ENCODE results near the gene TAL1.
"Not testable (repeated sequence)": the region's sequence is repeated elsewhere in the genome, so short reads cannot be mapped to it uniquely, and the experiment has no call there.

The TAL1 gene

GRCh38 chr1:47232187-47232874 lies at the start of gene TAL1:
Gene TAL1, minus strand, starts transcription at chr1:47232225. Its CDS starts 6,337 bp downstream, at chr1:47225888.
- H3K9ac ChIP-seq (ENCODE audit: low read length) = no peak within 1 kb of the TSS
- H3K9me3 ChIP-seq (ENCODE audit: low read length) = no peaks in the 10 kb centered on the region
- H2AFZ ChIP-seq (ENCODE audit: low read length) = no peak within 1 kb of the TSS
- H3K27ac ChIP-seq (ENCODE audit: low read depth, low read length, poor library complexity, severe bottlenecking) = no peak within 1 kb of the TSS
- H3K27me3 ChIP-seq (ENCODE audit: insufficient read depth, low read length) = no peaks in the 10 kb centered on the region; the same call in 1 of the 2 replicates
- TF ChIP-seq EZH2 (IDR thresholded peaks at IDR 0.05; ENCODE audit: borderline replicate concordance, low read length) = no peak
- TF ChIP-seq, protein P1, sequence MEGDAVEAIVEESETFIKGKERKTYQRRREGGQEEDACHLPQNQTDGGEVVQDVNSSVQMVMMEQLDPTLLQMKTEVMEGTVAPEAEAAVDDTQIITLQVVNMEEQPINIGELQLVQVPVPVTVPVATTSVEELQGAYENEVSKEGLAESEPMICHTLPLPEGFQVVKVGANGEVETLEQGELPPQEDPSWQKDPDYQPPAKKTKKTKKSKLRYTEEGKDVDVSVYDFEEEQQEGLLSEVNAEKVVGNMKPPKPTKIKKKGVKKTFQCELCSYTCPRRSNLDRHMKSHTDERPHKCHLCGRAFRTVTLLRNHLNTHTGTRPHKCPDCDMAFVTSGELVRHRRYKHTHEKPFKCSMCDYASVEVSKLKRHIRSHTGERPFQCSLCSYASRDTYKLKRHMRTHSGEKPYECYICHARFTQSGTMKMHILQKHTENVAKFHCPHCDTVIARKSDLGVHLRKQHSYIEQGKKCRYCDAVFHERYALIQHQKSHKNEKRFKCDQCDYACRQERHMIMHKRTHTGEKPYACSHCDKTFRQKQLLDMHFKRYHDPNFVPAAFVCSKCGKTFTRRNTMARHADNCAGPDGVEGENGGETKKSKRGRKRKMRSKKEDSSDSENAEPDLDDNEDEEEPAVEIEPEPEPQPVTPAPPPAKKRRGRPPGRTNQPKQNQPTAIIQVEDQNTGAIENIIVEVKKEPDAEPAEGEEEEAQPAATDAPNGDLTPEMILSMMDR (IDR thresholded peaks at IDR 0.05; ENCODE audit: low read length) = no peak
- H3K9me2 ChIP-seq (ENCODE audit: low read depth, low read length) = no peaks in the 10 kb centered on the region
- H3K4me2 ChIP-seq (ENCODE audit: low read length) = no peak within 1 kb of the TSS
- no peaks in the 10 kb centered on the region for H3K36me3 ChIP-seq (ENCODE audit: insufficient read depth, low read length)
- no peaks in the 10 kb centered on the region for H3F3A ChIP-seq (ENCODE audit: insufficient read depth, low read length)
- H3K4me3 ChIP-seq (ENCODE audit: low read depth, low read length, poor library complexity, severe bottlenecking) = no peak within 1 kb of the TSS
- no peaks in the 10 kb centered on the region for H3K79me2 ChIP-seq (ENCODE audit: insufficient read depth, low read length)
- no peaks in the 10 kb centered on the region for H3K4me1 ChIP-seq (ENCODE audit: insufficient read depth, low read length, severe bottlenecking)
- no peaks in the 10 kb centered on the region for H4K20me1 ChIP-seq (ENCODE audit: insufficient read depth, low read length)

- H3K79me2 ChIP-seq (ENCODE audit: insufficient read depth, low read length) = peaks cover 12% of the 10 kb centered on the region; the same call in 1 of the 2 replicates
- no peaks in the 10 kb centered on the region for H3K27me3 ChIP-seq (ENCODE audit: insufficient read depth, low read length)
- no peak overlapping the region for H3K4me2 ChIP-seq (ENCODE audit: low read length)
- no peak for TF ChIP-seq EZH2 (IDR thresholded peaks at IDR 0.05; ENCODE audit: borderline replicate concordance, low read length)
- TF ChIP-seq, protein P1 (IDR thresholded peaks at IDR 0.05; ENCODE audit: low read length) = no peak
- no peak overlapping the region for H3K27ac ChIP-seq (ENCODE audit: low read depth, low read length, poor library complexity, severe bottlenecking)
- no peaks in the 10 kb centered on the region for H3K9me3 ChIP-seq (ENCODE audit: low read length)
- 0 out of 2 replicates have a peak, but pooled peaks cover 4% of the 10 kb centered on the region for H3F3A ChIP-seq (ENCODE audit: insufficient read depth, low read length)
- H3K36me3 ChIP-seq (ENCODE audit: insufficient read depth, low read length) = peaks cover 85% of the 10 kb centered on the region
- no peaks in the 10 kb centered on the region for H3K9me2 ChIP-seq (ENCODE audit: low read depth, low read length)
- no peaks in the 10 kb centered on the region for H3K4me1 ChIP-seq (ENCODE audit: insufficient read depth, low read length, severe bottlenecking)
- no peak overlapping the region for H2AFZ ChIP-seq (ENCODE audit: low read length)
- no peaks in the 10 kb centered on the region for H4K20me1 ChIP-seq (ENCODE audit: insufficient read depth, low read length)
- H3K4me3 ChIP-seq (ENCODE audit: low read depth, low read length, poor library complexity, severe bottlenecking) = no peak overlapping the region
- H3K9ac ChIP-seq (ENCODE audit: low read length) = no peak overlapping the region
These were observed 48.1 kb upstream of the TAL1 start for GRCh38 chr1:47280142-47280541.

GRCh38 chr1:47276850-47277249 lies 44.8 kb upstream of the TAL1 start:
- Histone ChIP-seq H3K4me3 (ENCODE audit: low read depth, low read length, poor library complexity, severe bottlenecking) (no peak overlapping the region), H2AFZ (ENCODE audit: low read length) (no peak overlapping the region), H3K4me1 (ENCODE audit: insufficient read depth, low read length, severe bottlenecking) (no peaks in the 10 kb centered on the region), H3K36me3 (ENCODE audit: insufficient read depth, low read length) (peaks cover 74% of the 10 kb centered on the region), H3K9me2 (ENCODE audit: low read depth, low read length) (no peaks in the 10 kb centered on the region), H3K9ac (ENCODE audit: low read length) (no peak overlapping the region), H4K20me1 (ENCODE audit: insufficient read depth, low read length) (no peaks in the 10 kb centered on the region), H3F3A (ENCODE audit: insufficient read depth, low read length) (0 out of 2 replicates have a peak, but pooled peaks cover 4% of the 10 kb centered on the region), H3K79me2 (ENCODE audit: insufficient read depth, low read length) (peaks cover 12% of the 10 kb centered on the region; the same call in 1 of the 2 replicates), H3K27me3 (ENCODE audit: insufficient read depth, low read length) (no peaks in the 10 kb centered on the region), H3K27ac (ENCODE audit: low read depth, low read length, poor library complexity, severe bottlenecking) (no peak overlapping the region), H3K4me2 (ENCODE audit: low read length) (no peak overlapping the region), H3K9me3 (ENCODE audit: low read length) (no peaks in the 10 kb centered on the region)
- TF ChIP-seq, protein P1 (IDR thresholded peaks at IDR 0.05; ENCODE audit: low read length) = no peak
- no peak for TF ChIP-seq EZH2 (IDR thresholded peaks at IDR 0.05; ENCODE audit: borderline replicate concordance, low read length)

GRCh38 chr1:47275811-47276210 lies 43.8 kb upstream of the TAL1 start:
- not testable (repeated sequence) for H3F3A ChIP-seq (ENCODE audit: insufficient read depth, low read length); H3K9ac ChIP-seq (ENCODE audit: low read length); H3K9me3 ChIP-seq (ENCODE audit: low read length); H3K4me3 ChIP-seq (ENCODE audit: low read depth, low read length, poor library complexity, severe bottlenecking); H4K20me1 ChIP-seq (ENCODE audit: insufficient read depth, low read length); H3K4me1 ChIP-seq (ENCODE audit: insufficient read depth, low read length, severe bottlenecking); H2AFZ ChIP-seq (ENCODE audit: low read length); H3K9me2 ChIP-seq (ENCODE audit: low read depth, low read length); H3K27me3 ChIP-seq (ENCODE audit: insufficient read depth, low read length); H3K4me2 ChIP-seq (ENCODE audit: low read length); H3K27ac ChIP-seq (ENCODE audit: low read depth, low read length, poor library complexity, severe bottlenecking)
- H3K36me3 ChIP-seq (ENCODE audit: insufficient read depth, low read length) = peaks cover 74% of the 10 kb centered on the region
- peaks cover 12% of the 10 kb centered on the region; the same call in 1 of the 2 replicates for H3K79me2 ChIP-seq (ENCODE audit: insufficient read depth, low read length)

- not testable (repeated sequence) for H3F3A ChIP-seq (ENCODE audit: insufficient read depth, low read length); H3K79me2 ChIP-seq (ENCODE audit: insufficient read depth, low read length); H3K27me3 ChIP-seq (ENCODE audit: insufficient read depth, low read length); H4K20me1 ChIP-seq (ENCODE audit: insufficient read depth, low read length); H3K4me1 ChIP-seq (ENCODE audit: insufficient read depth, low read length, severe bottlenecking); H2AFZ ChIP-seq (ENCODE audit: low read length); H3K27ac ChIP-seq (ENCODE audit: low read depth, low read length, poor library complexity, severe bottlenecking); H3K4me3 ChIP-seq (ENCODE audit: low read depth, low read length, poor library complexity, severe bottlenecking); H3K9me2 ChIP-seq (ENCODE audit: low read depth, low read length); H3K9me3 ChIP-seq (ENCODE audit: low read length); H3K9ac ChIP-seq (ENCODE audit: low read length); H3K4me2 ChIP-seq (ENCODE audit: low read length)
- H3K36me3 ChIP-seq (ENCODE audit: insufficient read depth, low read length) = peaks cover 78% of the 10 kb centered on the region
These were observed 33.5 kb upstream of the TAL1 start for GRCh38 chr1:47265529-47265928.

Measured in OCI-LY1 (cell line).